RWPE2 (cell line): ENCODE measurements around the gene GDI2.
"Not testable (repeated sequence)": the region's sequence is repeated elsewhere in the genome, so short reads cannot be mapped to it uniquely, and the experiment has no call there.

Experiments used
- ATAC-seq: fragments of 200-7000 bp; cut with Tn5 transposase; 3 replicates; pipeline ENCODE4 v1.9.1; 2021; ENCODE audit warnings: low read depth
- DNase-seq: peaks from one replicate; pipeline ENCODE4 v3.0.0-alpha.2; 2020; ENCODE audit warnings: low spot score
- H3K27ac ChIP-seq: fragments of 450-650 bp; 2 replicates; pipeline ENCODE4 v1.5.1; 2017; ENCODE audit warnings: mild to moderate bottlenecking; ENCODE audit not compliant: poor library complexity, severe bottlenecking
- H3K27me3 ChIP-seq: fragments of 250-450 bp; sonication (Bioruptor Pico); 2 replicates; pipeline ENCODE4 v1.5.1; 2021; ENCODE audit warnings: mild to moderate bottlenecking, moderate library complexity; ENCODE audit not compliant: insufficient read depth, poor library complexity, severe bottlenecking
- H3K36me3 ChIP-seq: fragments of 250-450 bp; sonication (Bioruptor Pico); 2 replicates; pipeline ENCODE4 v1.5.1; 2020; ENCODE audit warnings: low read depth, mild to moderate bottlenecking, moderate library complexity
- H3K4me1 ChIP-seq: fragments of 250-450 bp; sonication (Bioruptor Pico); 2 replicates; pipeline ENCODE4 v1.5.1; 2021; ENCODE audit warnings: mild to moderate bottlenecking, moderate library complexity; ENCODE audit not compliant: insufficient read depth, poor library complexity, severe bottlenecking
- H3K4me3 ChIP-seq: fragments of 250-450 bp; sonication (Bioruptor Pico); 2 replicates; pipeline ENCODE4 v1.5.1; 2021; ENCODE audit warnings: mild to moderate bottlenecking, moderate library complexity; ENCODE audit not compliant: severe bottlenecking
- H3K9me3 ChIP-seq: fragments of 250-450 bp; sonication (Bioruptor Pico); 2 replicates; pipeline ENCODE4 v1.5.1; 2021; ENCODE audit warnings: mild to moderate bottlenecking, moderate library complexity; ENCODE audit not compliant: severe bottlenecking
- TF ChIP-seq, protein P1 (sequence below): fragments of 450-650 bp; IDR thresholded peaks from one replicate; pipeline ENCODE4 v1.5.1; 2017; ENCODE audit warnings: mild to moderate bottlenecking, moderate library complexity; ENCODE audit not compliant: poor library complexity, severe bottlenecking

Gene GDI2

DNA sequence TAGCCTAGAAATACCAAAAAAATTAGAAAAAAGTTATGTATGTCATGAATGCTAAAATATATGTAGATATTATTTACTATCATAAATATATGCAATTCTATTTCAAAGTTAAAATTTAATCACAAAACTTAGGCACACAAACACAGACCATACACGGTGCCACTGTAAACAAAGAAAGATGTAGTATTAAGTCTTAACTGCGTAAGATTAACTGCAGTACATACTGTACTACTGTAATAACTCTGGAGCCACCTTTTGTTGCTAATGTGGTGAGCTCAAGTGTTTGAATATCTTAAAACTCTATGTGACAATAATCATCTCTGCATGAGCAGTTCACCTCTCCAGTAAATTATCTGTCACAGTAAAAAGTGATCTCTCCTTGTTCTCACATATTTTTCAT lies 23.6 kb downstream of the GDI2 start:
- no peak for DNase-seq
- H3K27me3 ChIP-seq: no peaks in the 10 kb centered on the region
- no peaks in the 10 kb centered on the region for H3K4me1 ChIP-seq
- H3K9me3 ChIP-seq: no peaks in the 10 kb centered on the region
- no peak overlapping the region for H3K27ac ChIP-seq
- ATAC-seq: no peak
- H3K4me3 ChIP-seq: no peak overlapping the region
- H3K36me3 ChIP-seq: peaks cover 82% of the 10 kb centered on the region
- TF ChIP-seq, protein P1, sequence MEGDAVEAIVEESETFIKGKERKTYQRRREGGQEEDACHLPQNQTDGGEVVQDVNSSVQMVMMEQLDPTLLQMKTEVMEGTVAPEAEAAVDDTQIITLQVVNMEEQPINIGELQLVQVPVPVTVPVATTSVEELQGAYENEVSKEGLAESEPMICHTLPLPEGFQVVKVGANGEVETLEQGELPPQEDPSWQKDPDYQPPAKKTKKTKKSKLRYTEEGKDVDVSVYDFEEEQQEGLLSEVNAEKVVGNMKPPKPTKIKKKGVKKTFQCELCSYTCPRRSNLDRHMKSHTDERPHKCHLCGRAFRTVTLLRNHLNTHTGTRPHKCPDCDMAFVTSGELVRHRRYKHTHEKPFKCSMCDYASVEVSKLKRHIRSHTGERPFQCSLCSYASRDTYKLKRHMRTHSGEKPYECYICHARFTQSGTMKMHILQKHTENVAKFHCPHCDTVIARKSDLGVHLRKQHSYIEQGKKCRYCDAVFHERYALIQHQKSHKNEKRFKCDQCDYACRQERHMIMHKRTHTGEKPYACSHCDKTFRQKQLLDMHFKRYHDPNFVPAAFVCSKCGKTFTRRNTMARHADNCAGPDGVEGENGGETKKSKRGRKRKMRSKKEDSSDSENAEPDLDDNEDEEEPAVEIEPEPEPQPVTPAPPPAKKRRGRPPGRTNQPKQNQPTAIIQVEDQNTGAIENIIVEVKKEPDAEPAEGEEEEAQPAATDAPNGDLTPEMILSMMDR: no peak

DNA sequence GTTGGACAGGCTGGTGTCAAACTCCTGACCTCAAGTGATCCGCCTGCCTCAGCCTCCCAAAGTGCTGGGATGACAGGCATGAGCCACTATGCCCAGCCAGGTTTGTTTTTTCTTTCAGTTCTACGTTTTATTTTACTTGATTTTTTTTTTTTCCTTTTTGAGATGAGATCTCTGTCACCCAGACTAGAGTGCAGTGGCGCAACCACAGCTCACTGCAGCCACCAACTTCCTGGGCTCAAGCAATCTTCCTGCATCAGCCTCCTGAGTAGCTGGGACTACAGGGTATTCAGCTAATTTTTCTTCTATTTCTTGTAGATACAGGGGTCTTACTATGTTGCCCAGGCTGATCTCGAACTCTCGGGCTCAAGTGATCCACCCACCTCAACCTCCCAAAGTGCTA lies 24.3 kb downstream of the GDI2 start:
- no peak for ATAC-seq
- TF ChIP-seq, protein P1: no peak
- peaks cover 83% of the 10 kb centered on the region for H3K36me3 ChIP-seq
- no peaks in the 10 kb centered on the region for H3K4me1 ChIP-seq
- peaks cover 1% of the 10 kb centered on the region for H3K9me3 ChIP-seq
- H3K27me3 ChIP-seq: no peaks in the 10 kb centered on the region
- no peak overlapping the region for H3K4me3 ChIP-seq
- H3K27ac ChIP-seq: no peak overlapping the region
- no peak for DNase-seq

DNA sequence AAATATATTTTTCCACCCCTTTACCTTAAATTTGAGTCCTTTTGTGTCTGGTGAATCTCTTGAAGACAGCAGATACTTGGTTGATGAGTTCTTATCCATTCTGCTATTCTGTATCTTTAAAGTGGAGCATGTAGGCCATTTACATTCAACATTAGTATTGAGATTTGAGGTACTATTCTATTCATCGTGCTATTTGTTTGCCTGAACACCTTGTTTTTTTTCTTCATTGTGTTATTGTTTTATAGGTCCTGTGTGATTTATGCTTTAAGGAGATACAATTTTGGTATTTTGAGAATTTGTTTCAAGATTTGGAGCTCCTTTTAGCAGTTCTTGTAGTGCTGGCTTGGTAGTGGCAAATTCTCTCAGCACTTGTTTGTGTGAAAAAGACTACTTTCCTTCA lies 29.9 kb downstream of the GDI2 start:
- H3K9me3 ChIP-seq: peaks cover 1% of the 10 kb centered on the region
- TF ChIP-seq, protein P1: no peak
- H3K27me3 ChIP-seq: no peaks in the 10 kb centered on the region
- H3K27ac ChIP-seq: no peak overlapping the region
- DNase-seq (no peak), ATAC-seq (no peak)
- H3K4me1 ChIP-seq: no peaks in the 10 kb centered on the region
- no peak overlapping the region for H3K4me3 ChIP-seq
- peaks cover 78% of the 10 kb centered on the region for H3K36me3 ChIP-seq

DNA sequence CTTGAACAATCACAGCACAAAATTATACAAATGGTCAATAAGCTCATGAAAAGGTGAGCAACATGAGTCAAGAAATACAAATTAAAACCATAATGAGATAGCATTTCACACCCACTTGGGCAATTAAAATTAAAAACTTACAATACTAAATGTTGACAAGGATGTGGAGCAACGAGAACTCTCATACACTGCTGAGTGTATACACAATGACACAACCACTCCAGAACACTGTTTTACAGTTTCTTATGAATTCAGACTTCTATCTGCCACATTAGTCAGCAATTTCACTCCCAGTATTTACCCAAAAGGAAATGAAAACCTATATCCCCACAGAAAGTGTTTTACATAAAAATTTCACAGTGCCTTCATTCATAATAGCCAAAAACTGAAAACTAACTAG lies 31.1 kb downstream of the GDI2 start:
- no peak for DNase-seq

DNA sequence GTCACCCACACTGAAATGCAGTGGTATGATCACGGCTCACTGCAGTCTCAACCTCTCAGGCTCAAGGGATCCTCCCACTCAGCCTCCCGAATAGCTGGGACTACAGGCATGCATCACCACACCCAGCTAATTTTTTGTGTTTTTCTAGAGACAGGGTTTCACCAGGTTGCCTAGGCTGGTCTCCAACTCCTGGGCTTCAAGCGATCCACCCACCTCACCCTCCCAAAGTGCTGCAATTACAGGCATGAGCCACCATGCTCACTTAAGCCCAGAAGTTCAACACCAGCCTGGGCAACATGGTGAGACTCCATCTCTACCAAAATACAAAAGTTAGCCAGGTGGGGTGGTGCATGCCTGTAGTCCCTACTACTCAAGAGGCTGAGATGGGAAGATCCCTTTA lies 33.5 kb downstream of the GDI2 start:
- H3K4me1 ChIP-seq: no peaks in the 10 kb centered on the region
- H3K4me3 ChIP-seq: no peak overlapping the region
- TF ChIP-seq, protein P1: no peak
- ATAC-seq: no peak
- H3K27me3 ChIP-seq: no peaks in the 10 kb centered on the region
- H3K36me3 ChIP-seq: peaks cover 73% of the 10 kb centered on the region
- peaks cover 1% of the 10 kb centered on the region for H3K9me3 ChIP-seq
- H3K27ac ChIP-seq: no peak overlapping the region
- no peak for DNase-seq

More for the DNA sequence above, 31.1 kb downstream of the GDI2 start:
- TF ChIP-seq, protein P1: no peak
- Histone ChIP-seq H3K27ac (no peak overlapping the region), H3K27me3 (no peaks in the 10 kb centered on the region), H3K9me3 (peaks cover 1% of the 10 kb centered on the region), H3K4me1 (no peaks in the 10 kb centered on the region), H3K4me3 (no peak overlapping the region), H3K36me3 (peaks cover 80% of the 10 kb centered on the region)
- ATAC-seq: no peak

DNA sequence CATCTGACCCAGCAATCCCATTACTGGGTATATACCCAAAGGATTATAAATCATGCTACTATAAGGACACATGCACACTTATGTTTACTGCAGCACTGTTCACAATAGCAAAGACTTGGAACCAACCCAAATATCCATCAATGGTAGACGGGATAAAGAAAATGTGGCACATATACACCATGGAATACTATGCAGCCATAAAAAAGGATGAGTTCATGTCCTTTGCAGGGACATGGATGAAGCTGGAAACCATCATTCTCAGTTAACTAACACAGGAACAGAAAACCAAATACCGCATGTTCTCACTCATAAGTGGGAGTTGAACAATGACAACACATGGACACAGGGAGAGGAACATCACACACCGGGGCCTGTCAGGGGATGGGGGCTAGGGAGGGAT lies 35.5 kb downstream of the GDI2 start:
- not testable (repeated sequence) for DNase-seq, H3K4me1 ChIP-seq, ATAC-seq, H3K27me3 ChIP-seq, H3K4me3 ChIP-seq, H3K9me3 ChIP-seq, H3K27ac ChIP-seq
- peaks cover 61% of the 10 kb centered on the region for H3K36me3 ChIP-seq
